ENCODE data around the gene ADAMTS12. TPM values are rescaled to one million over a fixed set of nuclear protein-coding genes. Genes with fewer than 3 reads are reported as not detected.

The ADAMTS12 gene
- total RNA-seq, 4 donors from 2014 or later: 0.60 to 4.1 (median 1.3) TPM

- no peak overlapping the region for H3K27ac ChIP-seq
- in situ Hi-C loops (cut with MboI; ENCODE audit: low pct_ligation_motif_present in 1 of 4, low pct_unique_long_range_greater_than_20kb in 1 of 4, low sequenced_read_pairs in 3 of 4) (no loop called here), intact Hi-C loops (cut with DNase I; ENCODE audit: low total_unique reads) (no loop called here)
- WGBS, 2 donors (ENCODE audit: low coverage in 1 of 2): 56 to 93% methylated on average over 2 to 3 of the region's 3 CpGs
- H3K4me3 ChIP-seq: no peak overlapping the region
- H3K9me3 ChIP-seq: no peaks in the 10 kb centered on the region
- no peak for DNase-seq
- H3K36me3 ChIP-seq: no peaks in the 10 kb centered on the region
- H3K27me3 ChIP-seq: peaks cover 12% of the 10 kb centered on the region
- TF ChIP-seq CTCF (IDR thresholded peaks at IDR 0.05) (no peak), EP300 (IDR thresholded peaks at IDR 0.05; ENCODE audit: low read depth) (no peak), POLR2A (IDR thresholded peaks at IDR 0.05) (no peak), POLR2AphosphoS5 (IDR thresholded peaks at IDR 0.05) (no peak)
- peaks cover 0 to 8% (median 4%) of the 10 kb centered on the region in 4 donors for H3K4me1 ChIP-seq
These were observed 4.5 kb downstream of the ADAMTS12 start for GRCh38 chr5:33887268-33887667.

- no peaks in the 10 kb centered on the region for H3K9me3 ChIP-seq
These were observed 5.5 kb downstream of the ADAMTS12 start for GRCh38 chr5:33886283-33886682.

GRCh38 chr5:33885679-33886078 lies 6.1 kb downstream of the ADAMTS12 start:
- 65 to 74% methylated on average over 2 to 3 of the region's 3 CpGs for WGBS, 2 donors (ENCODE audit: low coverage in 1 of 2)
- DNase-seq: no peak
- Histone ChIP-seq H3K36me3 (no peaks in the 10 kb centered on the region), H3K27ac (no peak overlapping the region), H3K4me3 (no peak overlapping the region), H3K4me1 (peaks cover 0 to 3% (median 1%) of the 10 kb centered on the region in 4 donors), H3K9me3 (no peaks in the 10 kb centered on the region), H3K27me3 (no peaks in the 10 kb centered on the region)
- TF ChIP-seq POLR2AphosphoS5 (IDR thresholded peaks at IDR 0.05) (peak; percentile 15 to 63 (median 21)), CTCF (IDR thresholded peaks at IDR 0.05) (no peak)
- intact Hi-C loops (cut with DNase I; ENCODE audit: low total_unique reads) (no loop called here), in situ Hi-C loops (cut with MboI; ENCODE audit: low pct_ligation_motif_present in 1 of 4, low pct_unique_long_range_greater_than_20kb in 1 of 4, low sequenced_read_pairs in 3 of 4) (no loop called here)

More at GRCh38 chr5:33886283-33886682, 5.5 kb downstream of the ADAMTS12 start:
- no peak for DNase-seq
- 49 to 61% methylated on average over 3 to 4 of the region's 4 CpGs for WGBS, 2 donors (ENCODE audit: low coverage in 1 of 2)
- Histone ChIP-seq H3K27me3 (peaks cover 3% of the 10 kb centered on the region), H3K27ac (no peak overlapping the region), H3K36me3 (no peaks in the 10 kb centered on the region), H3K4me3 (no peak overlapping the region), H3K4me1 (peaks cover 0 to 8% (median 3%) of the 10 kb centered on the region in 4 donors)
- intact Hi-C loops (cut with DNase I; ENCODE audit: low total_unique reads) (no loop called here), in situ Hi-C loops (cut with MboI; ENCODE audit: low pct_ligation_motif_present in 1 of 4, low pct_unique_long_range_greater_than_20kb in 1 of 4, low sequenced_read_pairs in 3 of 4) (no loop called here)
- TF ChIP-seq CTCF (IDR thresholded peaks at IDR 0.05) (no peak), POLR2AphosphoS5 (IDR thresholded peaks at IDR 0.05) (no peak), EP300 (IDR thresholded peaks at IDR 0.05; ENCODE audit: low read depth) (no peak), POLR2A (IDR thresholded peaks at IDR 0.05) (no peak)

GRCh38 chr5:33883482-33883881 lies 8.3 kb downstream of the ADAMTS12 start:
- Histone ChIP-seq H3K9me3 (no peaks in the 10 kb centered on the region), H3K4me3 (no peak overlapping the region), H3K27ac (no peak overlapping the region), H3K27me3 (no peaks in the 10 kb centered on the region), H3K36me3 (no peaks in the 10 kb centered on the region), H3K4me1 (no peaks in the 10 kb centered on the region)
- in situ Hi-C loops (cut with MboI; ENCODE audit: low pct_ligation_motif_present in 1 of 4, low pct_unique_long_range_greater_than_20kb in 1 of 4, low sequenced_read_pairs in 3 of 4): no loop called here
- TF ChIP-seq POLR2A (IDR thresholded peaks at IDR 0.05) (no peak), CTCF (IDR thresholded peaks at IDR 0.05) (no peak), POLR2AphosphoS5 (IDR thresholded peaks at IDR 0.05) (no peak), EP300 (IDR thresholded peaks at IDR 0.05; ENCODE audit: low read depth) (no peak)
- intact Hi-C loops (cut with DNase I; ENCODE audit: low total_unique reads): no loop called here
- DNase-seq: no peak
- WGBS, 2 donors (ENCODE audit: low coverage in 1 of 2): 72 to 92% methylated on average over 3 of the region's 3 CpGs

Measured in transverse colon (tissue), 4 donors.